IMR-90 (cell line): Measurements from ENCODE around the gene TJAP1. TPM values are rescaled to one million over a fixed set of nuclear protein-coding genes. Genes with fewer than 3 reads are reported as not detected.

Experiments
- ATAC-seq: fragments of 200-7000 bp; cut with Tn5 transposase; 2 replicates; pipeline ENCODE4 v1.9.1; 2020; ENCODE audit warnings: low read depth, mild to moderate bottlenecking, moderate library complexity
- Bru-seq: library from RNA; stranded (reverse); fragments of 400-500 nt; gene quantifications from one replicate; lab custom pipeline; 2021; lab: Mats Ljungman, UMichigan
- BruChase-seq, 2 experiments: library from RNA; stranded (reverse); fragments of 400-500 nt; gene quantifications; one replicate each; lab custom pipeline; 2021; lab: Mats Ljungman, UMichigan
- BruUV-seq: library from RNA; stranded (reverse); fragments of 400-500 nt; replicated peaks from 2 replicates; lab custom pipeline; 2021; lab: Mats Ljungman, UMichigan
- CTCF ChIA-PET: fragments of 300-600 bp; formaldehyde crosslinking; extraction: SDS; loops from one replicate; lab custom pipeline; 2021; ENCODE audit warnings: antibody characterized with exemption; lab: Yijun Ruan, JAX
- POLR2A ChIA-PET: fragments of 300-600 bp; sonication (Branson Sonifier 250); formaldehyde crosslinking; loops from one replicate; lab custom pipeline; 2022; ENCODE audit warnings: antibody characterized with exemption; ENCODE audit not compliant: unreplicated experiment; lab: Charles Lee
- DNase-seq: peaks from one replicate; pipeline ENCODE4 v3.0.0; 2013
- H2AFZ ChIP-seq: replicated peaks from 2 replicates; pipeline ENCODE3; 2013; ENCODE audit warnings: low read length, mild to moderate bottlenecking; ENCODE audit not compliant: poor library complexity
- H2AK5ac ChIP-seq: 2 replicates; pipeline ENCODE4 v1.6.1; 2013; ENCODE audit warnings: low read depth, low read length, inconsistent platforms
- H2AK9ac ChIP-seq: replicated peaks from 2 replicates; pipeline ENCODE3; 2013; ENCODE audit warnings: mild to moderate bottlenecking, low read depth, low read length, moderate library complexity; ENCODE audit not compliant: poor library complexity
- H2BK120ac ChIP-seq: 2 replicates; pipeline ENCODE4 v1.6.1; 2013; ENCODE audit warnings: low read depth, low read length, inconsistent platforms
- H2BK15ac ChIP-seq: 3 replicates; pipeline ENCODE4 v1.6.1; 2013; ENCODE audit warnings: low read depth, low read length, inconsistent platforms
- H2BK20ac ChIP-seq: 2 replicates; pipeline ENCODE4 v1.6.1; 2013; ENCODE audit warnings: low read depth, mild to moderate bottlenecking, inconsistent platforms, low read length, moderate library complexity
- H2BK5ac ChIP-seq: 2 replicates; pipeline ENCODE4 v1.6.1; 2013; ENCODE audit warnings: mild to moderate bottlenecking, low read depth, low read length, inconsistent platforms; ENCODE audit not compliant: poor library complexity, severe bottlenecking
- H3K14ac ChIP-seq: replicated peaks from 2 replicates; pipeline ENCODE4 v1.6.1; 2013; ENCODE audit warnings: low read depth, low read length, inconsistent platforms
- H3K18ac ChIP-seq: 2 replicates; pipeline ENCODE4 v1.6.1; 2013; ENCODE audit warnings: low read depth, low read length, control low read depth
- H3K23ac ChIP-seq: 2 replicates; pipeline ENCODE4 v1.6.1; 2013; ENCODE audit warnings: low read depth, low read length, inconsistent platforms
- H3K27ac ChIP-seq: 2 replicates; pipeline ENCODE4 v1.5.1; 2013; ENCODE audit warnings: mild to moderate bottlenecking, control low read depth, low read length; ENCODE audit not compliant: insufficient read depth
- H3K27me3 ChIP-seq: 2 replicates; pipeline ENCODE4 v1.6.1; 2013; ENCODE audit warnings: low read length; ENCODE audit not compliant: control insufficient read depth, insufficient read depth
- H3K36me3 ChIP-seq: 2 replicates; pipeline ENCODE4 v1.6.1; 2013; ENCODE audit warnings: low read length, mixed read lengths; ENCODE audit not compliant: control insufficient read depth, insufficient read depth
- H3K4ac ChIP-seq: 2 replicates; pipeline ENCODE4 v1.6.1; 2013; ENCODE audit warnings: low read depth, low read length, inconsistent platforms
- H3K4me1 ChIP-seq: 2 replicates; pipeline ENCODE4 v1.6.1; 2013; ENCODE audit warnings: low read length, mixed read lengths; ENCODE audit not compliant: control insufficient read depth, insufficient read depth
- H3K4me2 ChIP-seq: 2 replicates; pipeline ENCODE4 v1.6.1; 2013; ENCODE audit warnings: low read depth, mild to moderate bottlenecking, control low read depth, low read length, moderate library complexity
- H3K4me3 ChIP-seq: 2 replicates; pipeline ENCODE4 v1.5.1; 2013; ENCODE audit warnings: low read depth, mild to moderate bottlenecking, control low read depth, low read length, moderate library complexity; ENCODE audit not compliant: insufficient read depth
- H3K56ac ChIP-seq: 2 replicates; pipeline ENCODE4 v1.6.1; 2013; ENCODE audit warnings: low read length, inconsistent platforms; ENCODE audit not compliant: insufficient read depth; ENCODE audit errors: extremely low read depth
- H3K79me1 ChIP-seq, 2 experiments: 2 replicates each; pipeline ENCODE4 v1.6.1; 2013; ENCODE audit warnings: low read length in 2 of 2, inconsistent platforms in 1 of 2, low read depth in 1 of 2
- H3K9ac ChIP-seq: 2 replicates; pipeline ENCODE4 v1.6.1; 2013; ENCODE audit warnings: low read depth, low read length, control low read depth
- H3K9me1 ChIP-seq: 2 replicates; pipeline ENCODE4 v1.6.1; 2013; ENCODE audit warnings: low read length, inconsistent platforms; ENCODE audit not compliant: insufficient read depth
- H3K9me3 ChIP-seq: 2 replicates; pipeline ENCODE4 v1.6.1; 2013; ENCODE audit warnings: low read length; ENCODE audit not compliant: control insufficient read depth, insufficient read depth
- H4K20me1 ChIP-seq: 2 replicates; pipeline ENCODE4 v1.6.1; 2013; ENCODE audit warnings: low read length, inconsistent platforms; ENCODE audit not compliant: insufficient read depth
- H4K5ac ChIP-seq: 2 replicates; pipeline ENCODE4 v1.6.1; 2013; ENCODE audit warnings: mild to moderate bottlenecking, low read depth, low read length, control low read depth
- H4K8ac ChIP-seq, 2 experiments: 2 replicates each; pipeline ENCODE4 v1.6.1; 2013; ENCODE audit warnings: low read depth in 2 of 2, low read length in 2 of 2, control low read depth in 1 of 2, inconsistent platforms in 1 of 2
- H4K91ac ChIP-seq: 2 replicates; pipeline ENCODE4 v1.6.1; 2013; ENCODE audit warnings: low read depth, low read length, inconsistent platforms; ENCODE audit not compliant: insufficient read depth
- BHLHE40 ChIP-seq: fragments of 150-350 bp; IDR thresholded peaks from 2 replicates; pipeline ENCODE4 v1.6.1; 2016; ENCODE audit warnings: mild to moderate bottlenecking, low read depth, low read length
- FOS ChIP-seq: fragments of 150-350 bp; IDR thresholded peaks from 2 replicates; pipeline ENCODE4 v1.6.1; 2016; ENCODE audit warnings: low read depth, low read length
- MAZ ChIP-seq: IDR thresholded peaks from 2 replicates; pipeline ENCODE4 v1.6.1; 2012; ENCODE audit warnings: low read depth, mild to moderate bottlenecking, low read length, improper control_type of control experiment, moderate library complexity, borderline replicate concordance
- NFE2L2 ChIP-seq: fragments of 150-350 bp; IDR thresholded peaks from 2 replicates; pipeline ENCODE4 v1.6.1; 2016; ENCODE audit warnings: low read depth, mild to moderate bottlenecking, low read length
- POLR2A ChIP-seq: IDR thresholded peaks from 2 replicates; pipeline ENCODE4 v1.6.1; 2012; ENCODE audit warnings: mild to moderate bottlenecking, low read depth, low read length
- RAD21 ChIP-seq: IDR thresholded peaks from 2 replicates; pipeline ENCODE4 v1.6.1; 2012; ENCODE audit warnings: low read length, improper control_type of control experiment
- WGBS, 2 experiments: methylation state at CpG; one replicate each; pipeline versions ENCODE4 v1.1.5 to v1.1.7; 2013; ENCODE audit warnings: missing lambda C conversion rate in 2 of 2; ENCODE audit not compliant: insufficient read length in 1 of 2; ENCODE audit errors: extremely low coverage in 2 of 2; 5-methylcytosine and 5-hydroxymethylcytosine counted together
- dilution Hi-C: fragments of 300-500 bp; cut with HindIII; formaldehyde crosslinking; loops from one replicate; pipeline ENCODE4 v1.14.3; 2018; ENCODE audit warnings: low sequenced_read_pairs; ENCODE audit not compliant: unreplicated experiment
- in situ Hi-C: fragments of 300-500 bp; cut with MboI; formaldehyde crosslinking; loops from 3 replicates; pipeline ENCODE4 v1.14.3; 2019; ENCODE audit warnings: low sequenced_read_pairs, inconsistent platforms, mixed read lengths
- intact Hi-C: fragments of 100-400 bp; cut with micrococcal nuclease; formaldehyde crosslinking; loops from 2 replicates; pipeline ENCODE4 v1.10.0; 2022
- long read RNA-seq: library from polyadenylated mRNA; unstranded; transcript quantifications from one replicate; pipeline ENCODE4 v2.0.0, GENCODE V29; 2021; ENCODE audit not compliant: unreplicated experiment
- polyA plus RNA-seq, 3 experiments: library from polyadenylated mRNA; depleted of rRNA; stranded (reverse); fragments of >200 nt; gene quantifications; 2 replicates each; pipeline ENCODE4 v1.2.3, GENCODE V29; 2012; ENCODE audit warnings: low replicate concordance in 1 of 3
- total RNA-seq: library from RNA; depleted of rRNA; stranded (reverse); fragments of >200 nt; gene quantifications from 2 replicates; pipeline ENCODE4 v1.2.3, GENCODE V29; 2012; rRNA removed

Gene TJAP1, protein sequence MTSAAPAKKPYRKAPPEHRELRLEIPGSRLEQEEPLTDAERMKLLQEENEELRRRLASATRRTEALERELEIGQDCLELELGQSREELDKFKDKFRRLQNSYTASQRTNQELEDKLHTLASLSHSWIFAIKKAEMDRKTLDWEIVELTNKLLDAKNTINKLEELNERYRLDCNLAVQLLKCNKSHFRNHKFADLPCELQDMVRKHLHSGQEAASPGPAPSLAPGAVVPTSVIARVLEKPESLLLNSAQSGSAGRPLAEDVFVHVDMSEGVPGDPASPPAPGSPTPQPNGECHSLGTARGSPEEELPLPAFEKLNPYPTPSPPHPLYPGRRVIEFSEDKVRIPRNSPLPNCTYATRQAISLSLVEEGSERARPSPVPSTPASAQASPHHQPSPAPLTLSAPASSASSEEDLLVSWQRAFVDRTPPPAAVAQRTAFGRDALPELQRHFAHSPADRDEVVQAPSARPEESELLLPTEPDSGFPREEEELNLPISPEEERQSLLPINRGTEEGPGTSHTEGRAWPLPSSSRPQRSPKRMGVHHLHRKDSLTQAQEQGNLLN
- 12.2 and 12.5 TPM in 2 replicates for total RNA-seq
- polyA plus RNA-seq (2012; rRNA removed), result 34.2 and 35.8 TPM in 2 replicates
- 32.2 and 36.9 TPM in 2 replicates for polyA plus RNA-seq (2012; cell fraction: cytosol; rRNA removed)
- 136 and 192 TPM in 2 replicates for polyA plus RNA-seq (2012; cell fraction: nucleus; rRNA removed; ENCODE audit: low replicate concordance)
- percentile 64 among the genes with signal in this experiment for Bru-seq, nascent RNA
- percentile 69 among the genes with signal in this experiment for BruChase-seq, experiment 1, labeled RNA remaining after a 6-hour chase
- BruChase-seq, experiment 2, labeled RNA remaining after a 2-hour chase, result percentile 65 among the genes with signal in this experiment
- long read RNA-seq, partial matches to known transcripts, result 9 of 11 reads
- long read RNA-seq, other reads (novel, unspliced or antisense), result 2 of 11 reads

DNA sequence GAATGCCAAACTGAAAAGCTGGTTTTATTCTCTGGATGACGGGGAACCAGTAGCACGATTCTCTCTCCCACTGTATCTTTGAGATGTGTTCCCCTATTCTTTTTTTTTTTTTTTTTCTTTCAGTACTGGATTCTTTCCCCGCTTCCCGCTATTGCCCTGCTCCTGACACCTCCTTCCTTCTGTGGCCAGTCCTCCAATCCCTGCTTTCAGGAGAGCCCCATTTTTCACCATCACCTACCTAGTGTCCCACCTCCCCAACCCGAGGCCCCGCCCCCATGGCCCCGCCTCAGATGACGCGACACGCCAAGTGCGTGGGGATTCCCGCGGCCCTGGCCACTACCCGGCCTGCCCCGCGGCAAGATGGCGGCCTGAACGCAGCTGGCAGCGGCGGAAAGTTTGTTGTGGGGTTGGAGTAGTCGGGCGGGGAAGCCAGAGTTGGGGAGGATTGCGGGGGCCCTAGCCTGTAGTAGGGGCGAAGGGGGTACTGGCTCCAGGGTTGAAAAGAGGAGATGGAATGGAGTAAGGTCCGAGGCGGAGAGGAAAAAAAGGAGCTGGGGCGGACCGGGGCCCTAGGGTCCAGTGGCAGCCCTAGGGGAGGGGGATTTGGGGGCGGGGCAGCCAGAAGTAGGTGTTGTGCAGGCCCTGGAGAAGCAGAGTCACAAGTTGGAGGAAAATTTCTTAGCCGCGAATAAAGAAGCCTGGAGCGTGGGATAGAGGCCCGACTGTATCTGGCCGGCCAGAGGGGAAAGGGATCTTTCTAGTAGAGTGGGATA, at the start of gene TJAP1:
Gene TJAP1 (plus strand): TSS at position 336 of the 773 bp plus-strand sequence. CDS start 21,432 bp downstream, outside the sequence.
- Histone ChIP-seq H3K18ac (peak within 1 kb of the TSS; percentile 6; the same call in 1 of the 2 replicates), H4K8ac (peak within 1 kb of the TSS; percentile 92), H3K56ac (peak within 1 kb of the TSS; percentile 74), H3K9me3 (no peaks in the 10 kb centered on the region), H3K14ac (peak within 1 kb of the TSS; percentile 86), H4K20me1 (peaks cover 6% of the 10 kb centered on the region; the same call in 1 of the 2 replicates), H3K79me1 (peaks cover 31 to 44% of the 10 kb centered on the region in 2 experiments), H3K4ac (peak within 1 kb of the TSS; percentile 67), H3K4me3 (peak within 1 kb of the TSS; percentile 66), H2BK20ac (no peak within 1 kb of the TSS), H3K9ac (peak within 1 kb of the TSS; percentile 83), H3K23ac (peak within 1 kb of the TSS; percentile 54), H2AFZ (peak within 1 kb of the TSS; percentile 89), H3K9me1 (peaks cover 25% of the 10 kb centered on the region), H2BK120ac (0 out of 2 replicates have a peak within 1 kb of the TSS, but pooled peaks have one; percentile 1), H2BK15ac (no peak within 1 kb of the TSS), H2AK9ac (peak within 1 kb of the TSS; percentile 88), H3K4me1 (peaks cover 7% of the 10 kb centered on the region), H2AK5ac (peak within 1 kb of the TSS; percentile 71), H3K36me3 (no peaks in the 10 kb centered on the region), H3K27ac (peak within 1 kb of the TSS; percentile 83), H2BK5ac (peak within 1 kb of the TSS; percentile 22), H4K91ac (peak within 1 kb of the TSS; percentile 26), H4K5ac (peak within 1 kb of the TSS; percentile 92), H3K27me3 (no peaks in the 10 kb centered on the region), H3K4me2 (peak within 1 kb of the TSS; percentile 84)
- peak; percentile 100 for ATAC-seq
- POLR2A ChIA-PET, result interaction anchor here (0.5 to 0.6 kb wide), 2 partner anchors 9 to 15 kb away, joined by 3 read pairs; no protein-coding TSS in a partner anchor
- CTCF ChIA-PET, result no interaction called here
- TF ChIP-seq MAZ, result peak; percentile 75; the same call in 1 of the 2 replicates
- TF ChIP-seq BHLHE40, result no peak
- no peak for TF ChIP-seq RAD21
- TF ChIP-seq POLR2A, result peak; percentile 94
- 0 out of 2 replicates have a peak, but pooled peaks have one; percentile 10 for TF ChIP-seq FOS
- TF ChIP-seq NFE2L2, result no peak
- no TSS peak for BruUV-seq
- dilution Hi-C loops (no loop called here), intact Hi-C loops (loop anchor here (1.0 kb wide), 2 partner anchors 15 to 41 kb away; no protein-coding TSS in a partner anchor), in situ Hi-C loops (no loop called here)
- WGBS, 2 experiments, result 0% methylated on average over 11 of the region's 34 CpGs; no CpG with 5 or more reads in 1 of the 2 experiments
- DNase-seq, result peak; percentile 78
